Endometrium (tissue), 2 donors: ENCODE measurements around the gene ELK4.

Experiments used
- FAIRE-seq: peaks from 2 replicates; lab custom pipeline; 2012; peaks lifted over from hg19 to GRCh38; lab: Jason Lieb, UNC
- donor health status: control.
- donor health status: control.

The ELK4 gene

GRCh38 chr1:205580923-205581180, 51.0 kb downstream of the ELK4 start:
- FAIRE-seq: no peak

- FAIRE-seq: no peak
These were observed 51.5 kb downstream of the ELK4 start for GRCh38 chr1:205580140-205580922.

- FAIRE-seq: no peak
These were observed 52.1 kb downstream of the ELK4 start for GRCh38 chr1:205579711-205580110.

- FAIRE-seq: no peak
These were observed 52.8 kb downstream of the ELK4 start for GRCh38 chr1:205578780-205579571.

GRCh38 chr1:205577874-205578658, 53.7 kb downstream of the ELK4 start:
- FAIRE-seq: no peak

- no peak for FAIRE-seq
These were observed 54.7 kb downstream of the ELK4 start for GRCh38 chr1:205576805-205577761.

GRCh38 chr1:205576011-205576410, 55.8 kb downstream of the ELK4 start:
- no peak for FAIRE-seq

GRCh38 chr1:205575294-205575885, 56.4 kb downstream of the ELK4 start:
- no peak for FAIRE-seq

- FAIRE-seq: no peak
These were observed 59.4 kb downstream of the ELK4 start for GRCh38 chr1:205572421-205572820.

GRCh38 chr1:205571747-205572146, 60.1 kb downstream of the ELK4 start:
- FAIRE-seq: no peak

GRCh38 chr1:205570796-205571537, 60.8 kb downstream of the ELK4 start:
- FAIRE-seq: no peak

GRCh38 chr1:205570173-205570501, 61.7 kb downstream of the ELK4 start:
- no peak for FAIRE-seq

- no peak for FAIRE-seq
These were observed 62.2 kb downstream of the ELK4 start for GRCh38 chr1:205569411-205570172.

- FAIRE-seq: no peak
These were observed 63.1 kb downstream of the ELK4 start for GRCh38 chr1:205568469-205569361.

- FAIRE-seq: no peak
These were observed 63.7 kb downstream of the ELK4 start for GRCh38 chr1:205568135-205568468.

- FAIRE-seq: no peak
These were observed 64.1 kb downstream of the ELK4 start for GRCh38 chr1:205567716-205568115.

GRCh38 chr1:205565799-205566198, 66.0 kb downstream of the ELK4 start:
- FAIRE-seq: no peak

- no peak for FAIRE-seq
These were observed 67.8 kb downstream of the ELK4 start for GRCh38 chr1:205563927-205564441.
